Lower lobe of right lung (tissue), 2 donors: ENCODE results near the gene RNF144A. TPM values are rescaled to one million over a fixed set of nuclear protein-coding genes. Genes with fewer than 3 reads are reported as not detected.
A peak's percentile ranks its signal among the peaks of the same experiment; 100 is the strongest.
"Not testable (repeated sequence)": the region's sequence is repeated elsewhere in the genome, so short reads cannot be mapped to it uniquely, and the experiment has no call there.

Experiments
- ATAC-seq, 2 donors: fragments of 200-7000 bp; cut with Tn5 transposase; one replicate each; pipeline ENCODE4 v1.9.1; 2020 to 2022; ENCODE audit warnings: mild to moderate bottlenecking in 2 of 2, moderate library complexity in 2 of 2
- DNase-seq: peaks from one replicate; pipeline ENCODE4 v3.0.0-alpha.2; 2020
- H3K27ac ChIP-seq: fragments of 200-600 bp; one replicate; pipeline ENCODE4 v1.8.0; 2022
- H3K27me3 ChIP-seq: fragments of 200-600 bp; one replicate; pipeline ENCODE4 v1.8.0; 2022; ENCODE audit warnings: low read depth
- H3K36me3 ChIP-seq: fragments of 200-600 bp; one replicate; pipeline ENCODE4 v1.8.0; 2022; ENCODE audit warnings: mild to moderate bottlenecking
- H3K4me1 ChIP-seq: fragments of 200-600 bp; one replicate; pipeline ENCODE4 v1.8.0; 2022
- H3K4me3 ChIP-seq: fragments of 200-600 bp; one replicate; pipeline ENCODE4 v1.8.0; 2022; ENCODE audit warnings: mild to moderate bottlenecking
- H3K9me3 ChIP-seq: fragments of 200-600 bp; one replicate; pipeline ENCODE4 v1.8.0; 2022
- intact Hi-C: fragments of 100-400 bp; cut with DNase I; formaldehyde crosslinking; loops from one replicate; pipeline ENCODE4 v1.11.0; 2022
- total RNA-seq: library from RNA; stranded (reverse); fragmentation: NEBNext Ultra II Directional; extraction: Animal tissue kit (Norgen Biotek cat#: 25700); gene quantifications from one replicate; pipeline ENCODE4 v1.2.1, GENCODE V29; 2021
- TF ChIP-seq, protein P1 (sequence below): fragments of 200-600 bp; IDR thresholded peaks from one replicate; pipeline ENCODE4 v1.8.0; 2022; ENCODE audit warnings: antibody characterized with exemption, mild to moderate bottlenecking
- donor health status: DM: no; HTN: yes; CAD: no; lungs with severe emphysema.

RNF144A gene
- total RNA-seq, 1 donor from 2014 or later = 13.9 TPM

DNA sequence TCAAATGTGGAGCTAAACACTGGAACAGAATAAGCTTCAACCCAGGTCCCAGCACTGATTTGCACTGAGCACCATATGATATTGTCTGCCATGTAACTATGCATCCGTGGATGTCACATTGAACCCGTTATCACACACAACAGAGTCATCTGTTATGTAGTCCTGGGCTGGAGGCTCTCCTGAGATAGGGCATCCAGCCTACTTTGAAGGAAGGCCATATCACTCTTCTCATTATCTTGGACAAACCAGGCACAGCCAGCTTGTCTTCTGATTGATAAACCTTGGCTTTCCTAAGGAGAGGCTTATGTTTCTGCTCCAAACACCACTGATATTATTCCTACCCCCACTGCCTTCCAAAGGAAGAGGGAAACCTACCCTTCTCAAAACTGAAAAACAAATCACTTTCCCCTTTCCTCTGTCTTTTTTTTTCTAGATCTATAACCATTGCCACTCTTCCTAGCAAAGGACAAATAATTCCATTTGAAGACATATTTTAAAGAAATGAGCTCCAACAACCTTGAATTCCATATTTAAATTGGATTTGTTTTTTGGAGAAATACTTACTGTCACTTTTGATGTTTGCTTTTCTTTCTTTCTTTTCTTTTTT, 23.2 kb upstream of the RNF144A start:
- intact Hi-C loops = loop anchor here (10.0 kb wide), 1 partner anchor 151 kb away; no protein-coding TSS in a partner anchor
- H3K4me1 ChIP-seq = no peaks in the 10 kb centered on the region
- DNase-seq (no peak), ATAC-seq (no peak)
- TF ChIP-seq, protein P1, sequence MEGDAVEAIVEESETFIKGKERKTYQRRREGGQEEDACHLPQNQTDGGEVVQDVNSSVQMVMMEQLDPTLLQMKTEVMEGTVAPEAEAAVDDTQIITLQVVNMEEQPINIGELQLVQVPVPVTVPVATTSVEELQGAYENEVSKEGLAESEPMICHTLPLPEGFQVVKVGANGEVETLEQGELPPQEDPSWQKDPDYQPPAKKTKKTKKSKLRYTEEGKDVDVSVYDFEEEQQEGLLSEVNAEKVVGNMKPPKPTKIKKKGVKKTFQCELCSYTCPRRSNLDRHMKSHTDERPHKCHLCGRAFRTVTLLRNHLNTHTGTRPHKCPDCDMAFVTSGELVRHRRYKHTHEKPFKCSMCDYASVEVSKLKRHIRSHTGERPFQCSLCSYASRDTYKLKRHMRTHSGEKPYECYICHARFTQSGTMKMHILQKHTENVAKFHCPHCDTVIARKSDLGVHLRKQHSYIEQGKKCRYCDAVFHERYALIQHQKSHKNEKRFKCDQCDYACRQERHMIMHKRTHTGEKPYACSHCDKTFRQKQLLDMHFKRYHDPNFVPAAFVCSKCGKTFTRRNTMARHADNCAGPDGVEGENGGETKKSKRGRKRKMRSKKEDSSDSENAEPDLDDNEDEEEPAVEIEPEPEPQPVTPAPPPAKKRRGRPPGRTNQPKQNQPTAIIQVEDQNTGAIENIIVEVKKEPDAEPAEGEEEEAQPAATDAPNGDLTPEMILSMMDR = no peak
- H3K27ac ChIP-seq = no peak overlapping the region
- H3K36me3 ChIP-seq = peaks cover 8% of the 10 kb centered on the region
- no peaks in the 10 kb centered on the region for H3K9me3 ChIP-seq
- H3K4me3 ChIP-seq = no peak overlapping the region
- no peaks in the 10 kb centered on the region for H3K27me3 ChIP-seq

DNA sequence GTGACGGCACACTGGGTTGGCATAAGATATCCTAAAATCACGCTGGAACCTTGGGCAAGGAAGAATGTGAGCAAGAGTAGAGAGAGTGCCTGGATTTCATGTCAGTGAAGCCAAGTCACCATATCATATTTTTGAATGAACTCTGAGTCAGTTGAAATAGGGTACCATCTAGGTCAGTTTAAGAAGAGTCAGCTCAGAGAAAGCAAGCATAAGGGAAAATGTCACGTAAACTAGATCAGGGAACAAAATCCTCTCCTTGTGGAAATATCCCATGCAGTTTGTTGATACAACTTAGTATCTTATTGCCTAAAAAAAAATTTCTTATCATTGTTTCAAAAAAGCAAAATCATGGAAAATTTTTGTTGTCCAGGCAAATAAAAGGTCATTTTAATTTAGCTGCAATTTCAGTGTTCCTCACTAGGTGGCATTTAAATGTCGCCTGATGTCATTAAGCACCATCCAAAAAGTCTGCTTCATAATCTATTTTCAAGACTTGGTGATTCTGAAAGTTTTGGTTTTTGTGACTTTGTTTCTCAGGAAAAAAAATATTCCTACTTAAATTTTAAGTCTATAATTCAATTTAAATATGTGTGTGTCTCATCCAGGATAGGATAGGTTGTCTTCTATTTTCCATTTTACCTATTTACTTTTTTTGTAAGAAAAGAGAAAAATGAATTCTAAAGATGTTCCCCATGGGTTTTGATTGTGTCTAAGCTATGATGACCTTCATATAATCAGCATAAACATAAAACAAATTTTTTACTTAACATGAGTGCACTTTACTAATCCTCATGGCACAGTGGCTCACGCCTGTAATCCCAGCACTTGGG, 20.1 kb upstream of the RNF144A start:
- DNase-seq (no peak), ATAC-seq (peak in 1 of 2 donors; percentile 49)
- Histone ChIP-seq H3K36me3 (peaks cover 8% of the 10 kb centered on the region), H3K9me3 (no peaks in the 10 kb centered on the region), H3K27ac (no peak overlapping the region), H3K4me3 (no peak overlapping the region), H3K4me1 (no peaks in the 10 kb centered on the region), H3K27me3 (no peaks in the 10 kb centered on the region)
- TF ChIP-seq, protein P1 = peak; percentile 63
- intact Hi-C loops = loop anchor here (10.0 kb wide), 1 partner anchor 148 kb away; no protein-coding TSS in a partner anchor

DNA sequence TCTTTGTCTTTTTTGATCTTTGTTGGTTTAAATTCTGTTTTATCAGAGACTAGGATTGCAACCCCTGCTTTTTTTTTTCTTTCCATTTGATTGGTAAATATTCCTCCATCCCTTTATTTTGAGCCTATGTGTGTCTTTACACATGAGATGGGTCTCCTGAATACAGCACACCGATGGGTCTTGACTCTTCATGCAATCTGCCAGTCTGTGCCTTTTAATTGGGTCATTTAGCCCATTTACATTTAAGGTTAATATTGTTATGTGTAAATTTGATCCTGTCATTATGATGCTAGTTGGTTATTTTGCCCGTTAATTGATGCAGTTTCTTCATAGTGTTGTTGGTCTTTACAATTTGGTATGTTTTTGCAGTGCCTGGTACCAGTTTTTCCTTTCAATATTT, 14.6 kb upstream of the RNF144A start:
- H3K4me1 ChIP-seq, H3K27me3 ChIP-seq, DNase-seq, ATAC-seq, H3K9me3 ChIP-seq, intact Hi-C loops, H3K27ac ChIP-seq, H3K4me3 ChIP-seq, H3K36me3 ChIP-seq: not testable (repeated sequence)

DNA sequence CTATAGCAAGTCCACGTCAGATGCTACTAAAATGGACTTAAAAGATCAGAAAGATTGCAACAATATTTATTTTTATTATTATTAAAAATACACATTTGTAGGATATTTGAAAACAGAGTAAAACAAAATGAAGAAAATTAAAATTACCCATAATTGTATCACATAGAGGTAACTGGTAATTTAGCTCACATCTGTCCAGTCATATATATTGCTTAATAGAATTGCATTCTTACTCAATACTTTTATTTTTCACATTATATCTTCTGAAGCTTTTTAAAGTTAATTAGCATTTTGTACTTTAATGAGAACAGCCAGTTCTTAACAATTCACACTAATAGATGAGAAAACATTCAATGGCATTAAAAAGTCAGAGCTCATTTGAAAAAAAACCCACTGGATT, 11.5 kb upstream of the RNF144A start:
- no peak for ATAC-seq
- Histone ChIP-seq H3K36me3 (no peaks in the 10 kb centered on the region), H3K27me3 (no peaks in the 10 kb centered on the region), H3K27ac (no peak overlapping the region), H3K4me3 (no peak overlapping the region), H3K9me3 (peaks cover 4% of the 10 kb centered on the region), H3K4me1 (peaks cover 4% of the 10 kb centered on the region)
- no peak for DNase-seq
- intact Hi-C loops = no loop called here
- TF ChIP-seq, protein P1 = no peak

DNA sequence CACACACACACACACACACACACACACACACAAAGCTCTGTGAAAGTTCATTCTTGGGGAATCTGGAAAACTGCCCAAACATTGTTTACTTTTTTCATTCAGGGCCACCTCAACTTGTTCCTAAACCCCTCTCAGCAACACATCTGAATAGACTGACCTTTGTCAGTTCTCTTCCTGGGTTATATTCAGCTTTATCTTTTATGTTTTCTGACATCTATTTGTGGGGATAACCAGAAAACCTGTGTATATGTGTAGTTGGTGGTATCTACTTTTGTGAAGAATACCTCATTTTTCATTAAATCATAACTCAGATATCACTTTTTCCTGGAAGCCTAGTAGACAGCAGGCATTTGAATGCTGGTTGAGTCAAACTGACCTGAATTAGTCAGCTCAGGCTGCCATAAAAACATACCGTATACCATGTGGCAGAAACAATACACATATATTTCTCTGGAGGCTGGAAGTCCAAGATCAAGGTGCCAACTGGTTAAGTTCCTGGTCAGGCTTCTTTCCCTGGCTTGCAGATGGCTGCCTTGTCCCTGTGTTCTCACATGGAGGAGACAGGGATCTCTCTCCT, 11.0 kb upstream of the RNF144A start:
- no peak overlapping the region for H3K27ac ChIP-seq
- DNase-seq (no peak), ATAC-seq (no peak)
- H3K4me3 ChIP-seq = no peak overlapping the region
- no peaks in the 10 kb centered on the region for H3K36me3 ChIP-seq
- H3K4me1 ChIP-seq = peaks cover 7% of the 10 kb centered on the region
- H3K27me3 ChIP-seq = no peaks in the 10 kb centered on the region
- intact Hi-C loops = no loop called here
- TF ChIP-seq, protein P1 = no peak
- H3K9me3 ChIP-seq = peaks cover 4% of the 10 kb centered on the region

DNA sequence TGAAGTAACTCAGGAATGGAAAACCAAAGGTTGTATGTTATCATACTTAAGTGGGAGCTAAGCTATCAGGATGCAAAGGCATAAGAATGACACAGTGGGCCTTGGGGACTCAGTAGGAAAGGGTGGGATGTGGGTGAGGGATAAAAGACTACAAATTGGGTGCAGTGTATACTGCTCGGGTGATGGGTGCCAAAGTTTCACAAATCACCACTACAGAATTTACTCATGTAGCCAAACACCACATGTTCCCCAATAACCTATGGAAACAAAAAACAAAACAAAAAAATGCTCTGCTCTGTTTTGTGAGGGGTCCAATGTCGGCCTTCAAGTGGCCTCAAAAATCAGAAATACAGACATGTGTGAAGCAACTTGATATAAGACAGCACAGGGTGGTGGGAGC, 8.9 kb upstream of the RNF144A start:
- ATAC-seq (no peak), DNase-seq (no peak)
- peaks cover 7% of the 10 kb centered on the region for H3K4me1 ChIP-seq

More for the DNA sequence above, 8.9 kb upstream of the RNF144A start:
- Histone ChIP-seq H3K36me3 (no peaks in the 10 kb centered on the region), H3K4me3 (no peak overlapping the region), H3K27ac (no peak overlapping the region), H3K27me3 (no peaks in the 10 kb centered on the region), H3K9me3 (no peaks in the 10 kb centered on the region)
- TF ChIP-seq, protein P1 = no peak
- intact Hi-C loops = no loop called here
